K562 (cell line): ENCODE results near the gene CRYBG1. TPM values are rescaled to one million over a fixed set of nuclear protein-coding genes. Genes with fewer than 3 reads are reported as not detected.

Source experiments
- ATAC-seq: fragments of 200-7000 bp; cut with Tn5 transposase; 3 replicates; pipeline ENCODE4 v1.9.1; 2020; ENCODE audit warnings: moderate library complexity
- BruUV-seq: library from RNA; stranded (reverse); fragments of 400-500 nt; replicated peaks from 2 replicates; lab custom pipeline; 2021; lab: Mats Ljungman, UMichigan
- CTCF ChIA-PET: fragments of 300-600 bp; formaldehyde crosslinking; extraction: SDS; loops from one replicate; lab custom pipeline; 2021; ENCODE audit warnings: low intra/inter-chr PET ratio; lab: Yijun Ruan, JAX
- POLR2A ChIA-PET: fragments of 300-600, 350-650 bp; sonication (Branson Sonifier 250); formaldehyde crosslinking; extraction: SDS; loops from one replicate; lab custom pipeline; 2021; ENCODE audit warnings: antibody characterized with exemption, inconsistent platforms; lab: Yijun Ruan, JAX
- DNase-seq, 4 experiments: peaks; one replicate each; pipeline versions ENCODE4 v3.0.0 to v3.0.0-alpha.2; 2011 to 2018; ENCODE audit warnings: low spot score in 3 of 4, mixed read lengths in 3 of 4; ENCODE audit errors: extremely low read depth in 1 of 4
- FAIRE-seq: peaks from 2 replicates; lab custom pipeline; 2011; peaks lifted over from hg19 to GRCh38; lab: Jason Lieb, UNC
- H2AFZ ChIP-seq: 2 replicates; pipeline ENCODE4 v1.6.0; 2011; ENCODE audit warnings: low read depth, low read length, control low read depth, inconsistent platforms
- H3K27ac ChIP-seq: fragments of 200-600 bp; 3 replicates; pipeline ENCODE4 v1.8.0; 2011; ENCODE audit warnings: low read depth, mild to moderate bottlenecking, control low read depth, inconsistent platforms, low read length, moderate library complexity, mixed read lengths; ENCODE audit errors: extremely low read depth
- H3K27me3 ChIP-seq, 2 experiments: fragments of 300-600 bp in 1 of 2; 2 replicates in 1 of 2; 3 replicates in 1 of 2; pipeline versions ENCODE4 v1.6.0 to v1.8.0; 2011; ENCODE audit warnings: inconsistent platforms in 2 of 2, low read length in 2 of 2, mild to moderate bottlenecking in 1 of 2, mixed read lengths in 1 of 2, moderate library complexity in 1 of 2; ENCODE audit not compliant: control insufficient read depth in 2 of 2, insufficient read depth in 2 of 2
- H3K36me3 ChIP-seq: fragments of 300-600 bp; 3 replicates; pipeline ENCODE4 v1.8.0; 2011; ENCODE audit warnings: mild to moderate bottlenecking, low read length, inconsistent platforms; ENCODE audit not compliant: control insufficient read depth, insufficient read depth
- H3K4me1 ChIP-seq, 2 experiments: fragments of 200-600 bp in 1 of 2; replicated peaks in 1 of 2; 2 replicates in 1 of 2; 3 replicates in 1 of 2; pipeline versions ENCODE4 v1.5.1 to v1.8.0; 2011; ENCODE audit warnings: inconsistent platforms in 2 of 2, low read length in 2 of 2, mild to moderate bottlenecking in 1 of 2, mixed read lengths in 1 of 2, moderate library complexity in 1 of 2; ENCODE audit not compliant: control insufficient read depth in 2 of 2, insufficient read depth in 2 of 2
- H3K4me2 ChIP-seq: 2 replicates; pipeline ENCODE4 v1.6.1; 2011; ENCODE audit warnings: low read length, control low read depth, inconsistent platforms, mixed read lengths; ENCODE audit not compliant: insufficient read depth
- H3K4me3 ChIP-seq: fragments of 200-600 bp; sonication (generic), shearing (Covaris generic); 2 replicates; pipeline ENCODE4 v1.5.1; 2016; ENCODE audit warnings: control low read depth, inconsistent platforms
- H3K79me2 ChIP-seq: fragments of 200-600 bp; 3 replicates; pipeline ENCODE4 v1.8.0; 2011; ENCODE audit warnings: low read length, inconsistent platforms; ENCODE audit not compliant: control insufficient read depth, insufficient read depth
- H3K9ac ChIP-seq, 2 experiments: 2 replicates each; pipeline versions ENCODE4 v1.6.0 to v1.6.1; 2011; ENCODE audit warnings: low read depth in 2 of 2, low read length in 2 of 2, control low read depth in 1 of 2, inconsistent platforms in 1 of 2, mild to moderate bottlenecking in 1 of 2, mixed read lengths in 1 of 2; ENCODE audit not compliant: insufficient read depth in 1 of 2
- H3K9me1 ChIP-seq: one replicate; pipeline ENCODE4 v1.6.0; 2011; ENCODE audit warnings: inconsistent platforms, mild to moderate bottlenecking, low read length, moderate library complexity; ENCODE audit not compliant: control insufficient read depth, insufficient read depth
- H3K9me3 ChIP-seq: replicated peaks from 2 replicates; pipeline ENCODE4 v1.5.1; 2011; ENCODE audit warnings: low read depth, low read length, inconsistent platforms; ENCODE audit not compliant: control insufficient read depth, insufficient read depth
- H4K20me1 ChIP-seq: replicated peaks from 2 replicates; pipeline ENCODE4 v1.6.1; 2011; ENCODE audit warnings: low read length, inconsistent platforms, mixed read lengths; ENCODE audit not compliant: control insufficient read depth, insufficient read depth
- CBX5 ChIP-seq: IDR thresholded peaks from 2 replicates; pipeline ENCODE4 v1.6.1; 2014; ENCODE audit warnings: low read depth, borderline replicate concordance
- CSDE1 ChIP-seq, 2 experiments: fragments of 450-650 bp; IDR thresholded peaks; 2 replicates each; pipeline ENCODE4 v1.6.1; 2016; ENCODE audit warnings: mild to moderate bottlenecking in 1 of 2
- GABPB2 ChIP-seq: fragments of 250-450 bp; sonication (Bioruptor Pico); conservative IDR thresholded peaks from 2 replicates; pipeline ENCODE4 v1.5.1; 2021; ENCODE audit warnings: mild to moderate bottlenecking
- KAT2B ChIP-seq: IDR thresholded peaks from one replicate; pipeline ENCODE4 v1.6.1; 2012; ENCODE audit warnings: low read depth, mild to moderate bottlenecking, control low read depth, inconsistent platforms, low read length, moderate library complexity
- MAZ ChIP-seq, 2 experiments: fragments of 450-650 bp in 1 of 2; sonication (generic) in 1 of 2; formaldehyde crosslinking; IDR thresholded peaks in 1 of 2; conservative IDR thresholded peaks in 1 of 2; 2 replicates each; pipeline versions ENCODE4 v1.4.0 to v1.5.0; 2020; ENCODE audit warnings: mild to moderate bottlenecking in 1 of 2, missing genetic modification reagents in 1 of 2
- NBN ChIP-seq: fragments of 450-650 bp; IDR thresholded peaks from 2 replicates; pipeline ENCODE4 v1.6.1; 2016; ENCODE audit warnings: low read depth, mild to moderate bottlenecking
- NUFIP1 ChIP-seq: fragments of 450-650 bp; IDR thresholded peaks from 2 replicates; pipeline ENCODE4 v1.6.1; 2018; ENCODE audit not compliant: partially characterized antibody
- PPARD ChIP-seq: fragments of 250-450 bp; sonication (Bioruptor Pico); IDR thresholded peaks from 2 replicates; pipeline ENCODE4 v1.8.0; 2022; ENCODE audit warnings: inconsistent platforms, mild to moderate bottlenecking, moderate library complexity
- RCOR1 ChIP-seq, 2 experiments: IDR thresholded peaks; 2 replicates each; pipeline ENCODE4 v1.6.1; 2012; ENCODE audit warnings: low read depth in 2 of 2, low read length in 2 of 2, borderline replicate concordance in 1 of 2, improper control_type of control experiment in 1 of 2
- SAFB ChIP-seq: fragments of 200-400 bp; formaldehyde crosslinking; IDR thresholded peaks from 2 replicates; pipeline ENCODE4 v1.6.1; 2017; ENCODE audit warnings: low read depth, low read length, borderline replicate concordance
- SOX6 ChIP-seq: fragments of 450-650 bp; IDR thresholded peaks from 2 replicates; pipeline ENCODE4 v1.6.1; 2014; ENCODE audit warnings: mild to moderate bottlenecking
- SRSF3 ChIP-seq: fragments of 200-400 bp; formaldehyde crosslinking; IDR thresholded peaks from 2 replicates; pipeline ENCODE4 v1.6.1; 2016; ENCODE audit warnings: mild to moderate bottlenecking, low read length, moderate library complexity; ENCODE audit not compliant: insufficient read depth
- STAT5A ChIP-seq: IDR thresholded peaks from 2 replicates; pipeline ENCODE4 v1.6.1; 2012; ENCODE audit warnings: low read length, inconsistent platforms, borderline replicate concordance
- TAF15 ChIP-seq: fragments of 200-400 bp; formaldehyde crosslinking; IDR thresholded peaks from 2 replicates; pipeline ENCODE4 v1.6.1; 2017; ENCODE audit warnings: mild to moderate bottlenecking, low read depth, low read length, moderate library complexity
- ZFP1 ChIP-seq: fragments of 450-650 bp; formaldehyde crosslinking; IDR thresholded peaks from 2 replicates; pipeline ENCODE4 v1.4.0; 2020; ENCODE audit warnings: mild to moderate bottlenecking, mixed read lengths
- ZNF217 ChIP-seq: sonication (generic); formaldehyde crosslinking; IDR thresholded peaks from 2 replicates; pipeline ENCODE4 v1.8.0; 2022; ENCODE audit warnings: mild to moderate bottlenecking, missing genetic modification reagents
- ZNF263 ChIP-seq: sonication (generic); formaldehyde crosslinking; IDR thresholded peaks from 2 replicates; pipeline ENCODE4 v1.8.0; 2022; ENCODE audit warnings: mild to moderate bottlenecking, missing genetic modification reagents, borderline replicate concordance
- ZNF436 ChIP-seq: fragments of 250-450, 450-650 bp; sonication (Bioruptor Pico); formaldehyde crosslinking; IDR thresholded peaks from 2 replicates; pipeline ENCODE4 v1.7.0; 2020; ENCODE audit warnings: mild to moderate bottlenecking
- WGBS: fragments of 100-300 bp; shearing (Covaris generic); methylation state at CpG from one replicate; pipeline ENCODE4 v1.1.6; 2016; ENCODE audit warnings: low coverage, mixed read lengths; ENCODE audit not compliant: insufficient coverage; ENCODE audit errors: missing lambda C conversion rate; 5-methylcytosine and 5-hydroxymethylcytosine counted together
- in situ Hi-C: fragments of 300-500 bp; cut with MboI; formaldehyde crosslinking; loops from 4 replicates; pipeline ENCODE4 v1.15.0; 2018; ENCODE audit warnings: inconsistent platforms, mixed read lengths
- intact Hi-C: fragments of 100-400 bp; cut with micrococcal nuclease; formaldehyde crosslinking; loops from 2 replicates; pipeline ENCODE4 v1.14.2; 2022
- polyA plus RNA-seq, 8 experiments: library from polyadenylated mRNA; depleted of rRNA in 4 of 8; stranded (reverse) in 5 of 8; unstranded in 3 of 8; fragments of >200 nt; fragmentation: Nextera tagmentation in 2 of 8; fragmentation: Illumina TruSeq in 1 of 8; extraction: Ambion mirVana in 2 of 8; extraction: Trizol in 1 of 8; gene quantifications; 2 replicates each; pipeline versions ENCODE4 v1.2.1 to v1.2.3, GENCODE V29; 2011 to 2014; ENCODE audit warnings: inconsistent platforms in 1 of 8, missing spikeins in 1 of 8
- total RNA-seq, 7 experiments: library from RNA; depleted of rRNA in 6 of 7; stranded (reverse); fragments of >200 nt in 6 of 7; fragmentation: Illumina TruSeq in 2 of 7; extraction: Trizol in 2 of 7; gene quantifications; 2 replicates each; pipeline versions ENCODE4 v1.2.1 to v1.2.3, GENCODE V29; 2011 to 2021; ENCODE audit warnings: low replicate concordance in 1 of 7
- TF ChIP-seq, protein P1 (sequence below), 2 experiments: fragments of 450-650 bp in 1 of 2; sonication (generic) in 1 of 2; formaldehyde crosslinking; conservative IDR thresholded peaks; 2 replicates each; pipeline versions ENCODE4 v1.4.0 to v1.8.1; 2020 to 2022; ENCODE audit warnings: mild to moderate bottlenecking in 1 of 2, missing genetic modification reagents in 1 of 2
- TF ChIP-seq, protein P2 (sequence below): sonication (generic); formaldehyde crosslinking; IDR thresholded peaks from 2 replicates; pipeline ENCODE4 v1.8.0; 2022; ENCODE audit warnings: missing genetic modification reagents, mild to moderate bottlenecking, moderate library complexity, borderline replicate concordance

The CRYBG1 gene
- total and polyA plus RNA-seq, 9 of the 15 experiments (the other 6 are each of a cell fraction or from before 2014, with no cell fraction given): 0.07 to 0.47 (median 0.11) TPM

- TF ChIP-seq, protein P1, sequence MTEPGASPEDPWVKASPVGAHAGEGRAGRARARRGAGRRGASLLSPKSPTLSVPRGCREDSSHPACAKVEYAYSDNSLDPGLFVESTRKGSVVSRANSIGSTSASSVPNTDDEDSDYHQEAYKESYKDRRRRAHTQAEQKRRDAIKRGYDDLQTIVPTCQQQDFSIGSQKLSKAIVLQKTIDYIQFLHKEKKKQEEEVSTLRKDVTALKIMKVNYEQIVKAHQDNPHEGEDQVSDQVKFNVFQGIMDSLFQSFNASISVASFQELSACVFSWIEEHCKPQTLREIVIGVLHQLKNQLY (CRISPR knock-in tag; conservative IDR thresholded peaks at IDR 0.05): no peak
- TF ChIP-seq ZNF263 (CRISPR knock-in tag) (no peak), STAT5A (no peak), RCOR1 (IDR thresholded peaks at IDR 0.05; ENCODE audit: borderline replicate concordance in 1 of 2, low read depth in 2 of 2, low read length in 2 of 2) (peak in 1 of 2 experiments; percentile 65; a peak in 1 of 4 replicates), ZNF217 (no peak), MAZ (CRISPR knock-in tag; conservative IDR thresholded peaks at IDR 0.05 in 1 of 2, IDR thresholded peaks at IDR 0.05 in 1 of 2) (peak; percentile 42 to 69; a peak in 3 of 4 replicates), SAFB (0 out of 2 replicates have a peak, but pooled peaks have one; percentile 47), ZFP1 (CRISPR knock-in tag) (no peak)
These were observed at the start of gene CRYBG1 (continued) for GRCh38 chr6:106360410-106360988.

DNA sequence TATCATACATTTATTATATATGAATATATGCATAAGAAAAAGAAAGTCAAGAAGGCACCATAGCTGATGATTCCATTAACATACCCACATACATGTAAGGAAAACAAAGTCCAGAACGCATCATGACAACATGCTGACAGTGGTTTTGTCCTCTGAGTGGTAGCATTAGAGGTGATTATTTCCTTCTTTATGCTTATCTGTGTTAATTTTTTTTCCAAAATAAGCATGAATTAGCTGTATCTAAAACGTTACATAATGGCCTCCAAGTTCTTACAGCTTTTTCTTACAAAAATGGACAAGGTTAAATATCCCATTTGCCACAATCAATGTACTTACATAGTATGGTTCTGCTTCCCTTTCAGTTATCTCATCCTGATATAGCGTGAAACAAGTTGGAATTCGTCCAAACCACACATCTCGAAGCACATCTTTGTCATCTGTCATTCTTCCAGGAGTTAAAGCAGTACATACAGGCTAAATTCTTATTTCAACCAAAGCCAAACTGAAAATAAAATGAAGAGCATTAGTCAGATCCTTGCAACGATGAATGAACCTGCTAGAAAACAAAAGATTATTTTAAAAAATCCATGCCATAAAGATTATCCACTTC lies 44.6 kb upstream of the CRYBG1 start:
- Histone ChIP-seq H3K27ac (peak overlapping the region; percentile 24; the same call in 2 of the 3 replicates), H3K79me2 (peaks cover 97% of the 10 kb centered on the region), H3K27me3 (no peaks in the 10 kb centered on the region), H4K20me1 (0 out of 2 replicates have a peak, but pooled peaks cover 10% of the 10 kb centered on the region), H3K9ac (peak overlapping the region in 1 of 2 experiments; percentile 16; a peak in 1 of 4 replicates), H3K9me3 (no peaks in the 10 kb centered on the region), H3K4me2 (peak overlapping the region; percentile 45; the same call in 1 of the 2 replicates), H3K36me3 (peaks cover 50% of the 10 kb centered on the region), H3K9me1 (no peaks in the 10 kb centered on the region), H3K4me3 (no peak overlapping the region), H3K4me1 (peaks cover 19 to 63% of the 10 kb centered on the region in 2 experiments), H2AFZ (no peak overlapping the region)
- ChIA-PET POLR2A (interaction anchor here (1.6 kb wide), 1 partner anchor 10 kb away, joined by 7 read pairs; the partner anchor contains the start of gene ATG5), CTCF (no interaction called here)
- DNase-seq (peak in 3 of 4 experiments; percentile 15 to 81 (median 31)), FAIRE-seq (peak; percentile 57), ATAC-seq (peak; percentile 34)
- intact Hi-C loops (loop anchor here (10.0 kb wide), 1 partner anchor 501 kb away; no protein-coding TSS in a partner anchor), in situ Hi-C loops (no loop called here)
- WGBS: 7% methylated on average over 6 of the region's 6 CpGs
- BruUV-seq: no TSS peak
- TF ChIP-seq TAF15 (no peak), GABPB2 (CRISPR knock-in tag) (no peak), NBN (peak; percentile 19; the same call in 1 of the 2 replicates), NUFIP1 (no peak), CSDE1 (IDR thresholded peaks at IDR 0.05) (no peak), PPARD (CRISPR knock-in tag) (no peak), CBX5 (no peak), SRSF3 (no peak), KAT2B (no peak), ZNF436 (CRISPR knock-in tag) (no peak), SOX6 (peak; percentile 73; the same call in 1 of the 2 replicates)
- TF ChIP-seq, protein P2, sequence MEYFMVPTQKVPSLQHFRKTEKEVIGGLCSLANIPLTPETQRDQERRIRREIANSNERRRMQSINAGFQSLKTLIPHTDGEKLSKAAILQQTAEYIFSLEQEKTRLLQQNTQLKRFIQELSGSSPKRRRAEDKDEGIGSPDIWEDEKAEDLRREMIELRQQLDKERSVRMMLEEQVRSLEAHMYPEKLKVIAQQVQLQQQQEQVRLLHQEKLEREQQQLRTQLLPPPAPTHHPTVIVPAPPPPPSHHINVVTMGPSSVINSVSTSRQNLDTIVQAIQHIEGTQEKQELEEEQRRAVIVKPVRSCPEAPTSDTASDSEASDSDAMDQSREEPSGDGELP (CRISPR knock-in tag): no peak
